H1 (cell line): ENCODE results near the gene MTMR4. TPM values are rescaled to one million over a fixed set of nuclear protein-coding genes. Genes with fewer than 3 reads are reported as not detected.

Experiments used
- CTCF ChIA-PET: fragments of 300-600 bp; sonication (Branson Sonifier 250); formaldehyde crosslinking; loops from one replicate; lab custom pipeline; 2021; ENCODE audit not compliant: partially characterized antibody; lab: Charles Lee
- POLR2A ChIA-PET: fragments of 300-600 bp; sonication (Branson Sonifier 250); formaldehyde crosslinking; loops from one replicate; lab custom pipeline; 2021; ENCODE audit warnings: inconsistent platforms; ENCODE audit not compliant: partially characterized antibody; lab: Charles Lee
- DNase-seq, 2 experiments: peaks; one replicate each; pipeline versions ENCODE4 v3.0.0 to v3.0.0-alpha.2; 2010 to 2022; ENCODE audit warnings: low spot score in 2 of 2, low read depth in 1 of 2, mixed read lengths in 1 of 2
- FAIRE-seq: peaks from 2 replicates; lab custom pipeline; 2011; peaks lifted over from hg19 to GRCh38; lab: Jason Lieb, UNC
- H2AFZ ChIP-seq: 2 replicates; pipeline ENCODE4 v1.8.1; 2012; ENCODE audit warnings: low read length, inconsistent platforms
- H2AK5ac ChIP-seq: 2 replicates; pipeline ENCODE4 v1.6.1; 2013; ENCODE audit warnings: low read depth, low read length
- H2BK120ac ChIP-seq: replicated peaks from 2 replicates; pipeline ENCODE3; 2013; ENCODE audit warnings: low read depth, low read length, inconsistent platforms
- H2BK12ac ChIP-seq: 2 replicates; pipeline ENCODE4 v1.6.1; 2013; ENCODE audit warnings: low read depth, low read length
- H2BK15ac ChIP-seq: 2 replicates; pipeline ENCODE4 v1.6.1; 2013; ENCODE audit warnings: low read length
- H2BK20ac ChIP-seq: 2 replicates; pipeline ENCODE4 v1.6.1; 2013; ENCODE audit warnings: low read length
- H2BK5ac ChIP-seq: 2 replicates; pipeline ENCODE4 v1.6.1; 2013; ENCODE audit warnings: low read depth, low read length
- H3K14ac ChIP-seq: 2 replicates; pipeline ENCODE4 v1.6.1; 2013; ENCODE audit warnings: inconsistent platforms; ENCODE audit not compliant: insufficient read length
- H3K18ac ChIP-seq: 2 replicates; pipeline ENCODE4 v1.6.1; 2013; ENCODE audit warnings: low read length; ENCODE audit errors: extremely low read depth
- H3K23ac ChIP-seq: 2 replicates; pipeline ENCODE4 v1.6.1; 2013; ENCODE audit warnings: inconsistent platforms; ENCODE audit not compliant: insufficient read length
- H3K23me2 ChIP-seq: 2 replicates; pipeline ENCODE4 v1.6.1; 2013; ENCODE audit warnings: low read depth, low read length
- H3K27ac ChIP-seq: 2 replicates; pipeline ENCODE4 v1.6.1; 2011; ENCODE audit warnings: low read depth, low read length, inconsistent platforms
- H3K27me3 ChIP-seq, 4 experiments: replicated peaks in 1 of 4; 1 replicate in 1 of 4; 2 replicates in 3 of 4; pipeline versions ENCODE4 v1.6.1 to v1.8.1; 2011 to 2013; ENCODE audit warnings: low read length in 3 of 4, mild to moderate bottlenecking in 3 of 4, inconsistent platforms in 2 of 4, mixed read lengths in 2 of 4, moderate library complexity in 1 of 4; ENCODE audit not compliant: control insufficient read depth in 3 of 4, insufficient read depth in 3 of 4; ENCODE audit errors: extremely low read depth in 1 of 4
- H3K36me3 ChIP-seq, 4 experiments: 2 replicates each; pipeline versions ENCODE4 v1.6.1 to v1.8.1; 2011 to 2013; ENCODE audit warnings: mild to moderate bottlenecking in 4 of 4, low read length in 3 of 4, moderate library complexity in 2 of 4, control low read depth in 1 of 4, inconsistent platforms in 1 of 4; ENCODE audit not compliant: insufficient read depth in 4 of 4, control insufficient read depth in 2 of 4
- H3K4ac ChIP-seq: replicated peaks from 2 replicates; pipeline ENCODE3; 2013; ENCODE audit warnings: low read length, low read depth, mixed read lengths, inconsistent platforms; ENCODE audit not compliant: insufficient read length
- H3K4me1 ChIP-seq, 4 experiments: replicated peaks in 1 of 4; 1 replicate in 1 of 4; 2 replicates in 3 of 4; pipeline versions ENCODE4 v1.6.1 to v1.8.1; 2011 to 2013; ENCODE audit warnings: low read length in 3 of 4, inconsistent platforms in 2 of 4, mixed read lengths in 1 of 4; ENCODE audit not compliant: insufficient read depth in 4 of 4, control insufficient read depth in 3 of 4
- H3K4me2 ChIP-seq, 2 experiments: 2 replicates each; pipeline versions ENCODE4 v1.6.1 to v1.8.1; 2011 to 2013; ENCODE audit warnings: low read depth in 2 of 2, low read length in 2 of 2, control low read depth in 1 of 2, inconsistent platforms in 1 of 2, mild to moderate bottlenecking in 1 of 2; ENCODE audit not compliant: insufficient read depth in 1 of 2
- H3K4me3 ChIP-seq, 4 experiments: fragments of 200-600, 300-600 bp in 1 of 4; sonication (generic), shearing (Covaris generic), sonication (Bioruptor Twin) in 1 of 4; 2 replicates each; pipeline versions ENCODE4 v1.5.1 to v1.8.1; 2011 to 2016; ENCODE audit warnings: low read length in 4 of 4, low read depth in 3 of 4, control low read depth in 2 of 4, inconsistent platforms in 2 of 4, mild to moderate bottlenecking in 2 of 4, mixed read lengths in 1 of 4, moderate library complexity in 1 of 4; ENCODE audit not compliant: insufficient read depth in 2 of 4; ENCODE audit errors: extremely low read depth in 1 of 4
- H3K56ac ChIP-seq: replicated peaks from 2 replicates; pipeline ENCODE3; 2013; ENCODE audit warnings: low read depth, mild to moderate bottlenecking, mixed read lengths, low read length, inconsistent platforms; ENCODE audit not compliant: insufficient read length
- H3K79me1 ChIP-seq: 2 replicates; pipeline ENCODE4 v1.6.1; 2013; ENCODE audit warnings: low read depth, low read length, control low read depth
- H3K79me2 ChIP-seq, 2 experiments: 2 replicates each; pipeline versions ENCODE4 v1.6.1 to v1.8.1; 2012 to 2013; ENCODE audit warnings: low read length in 2 of 2, mild to moderate bottlenecking in 2 of 2, inconsistent platforms in 1 of 2; ENCODE audit not compliant: insufficient read depth in 2 of 2, control insufficient read depth in 1 of 2
- H3K9ac ChIP-seq, 4 experiments: replicated peaks in 1 of 4; 1 replicate in 1 of 4; 2 replicates in 3 of 4; pipeline versions ENCODE4 v1.6.1 to v1.8.1; 2011 to 2013; ENCODE audit warnings: low read depth in 3 of 4, low read length in 3 of 4, control low read depth in 2 of 4, mild to moderate bottlenecking in 2 of 4, moderate library complexity in 2 of 4, inconsistent platforms in 1 of 4; ENCODE audit errors: extremely low read depth in 1 of 4
- H3K9me3 ChIP-seq, 2 experiments: 2 replicates each; pipeline versions ENCODE4 v1.6.1 to v1.8.1; 2012 to 2013; ENCODE audit warnings: mild to moderate bottlenecking in 2 of 2, moderate library complexity in 2 of 2, control low read depth in 1 of 2, inconsistent platforms in 1 of 2, low read depth in 1 of 2, low read length in 1 of 2, mixed read lengths in 1 of 2; ENCODE audit not compliant: insufficient read depth in 2 of 2
- H4K20me1 ChIP-seq, 2 experiments: replicated peaks in 1 of 2; 2 replicates each; pipeline versions ENCODE3 to v1.8.1; 2011 to 2013; ENCODE audit warnings: inconsistent platforms in 2 of 2, low read length in 2 of 2, mild to moderate bottlenecking in 1 of 2; ENCODE audit not compliant: insufficient read depth in 2 of 2, control insufficient read depth in 1 of 2
- H4K5ac ChIP-seq: 2 replicates; pipeline ENCODE4 v1.6.1; 2013; ENCODE audit warnings: low read length, low read depth, mixed read lengths, inconsistent platforms; ENCODE audit not compliant: insufficient read length
- H4K8ac ChIP-seq: 2 replicates; pipeline ENCODE4 v1.8.0; 2013; ENCODE audit warnings: mild to moderate bottlenecking, moderate library complexity, low read length, inconsistent platforms; ENCODE audit not compliant: insufficient read depth; ENCODE audit errors: extremely low read depth
- H4K91ac ChIP-seq: replicated peaks from 2 replicates; pipeline ENCODE3; 2013; ENCODE audit warnings: low read length, mixed read lengths, inconsistent platforms; ENCODE audit not compliant: insufficient read length
- ASH2L ChIP-seq: fragments of 200-600, 300-600 bp; sonication (generic); IDR thresholded peaks from one replicate; pipeline ENCODE4 v1.7.1; 2017; ENCODE audit warnings: low read length
- BACH1 ChIP-seq: IDR thresholded peaks from 2 replicates; pipeline ENCODE4 v1.6.1; 2012; ENCODE audit warnings: low read length, improper control_type of control experiment
- BRCA1 ChIP-seq: IDR thresholded peaks from 2 replicates; pipeline ENCODE4 v1.6.1; 2012; ENCODE audit warnings: low read depth, low read length, improper control_type of control experiment
- CBX5 ChIP-seq: fragments of 300-800, 300-1000 bp; sonication (generic); IDR thresholded peaks from 2 replicates; pipeline ENCODE4 v1.7.1; 2016; ENCODE audit warnings: antibody characterized with exemption, low read length, low read depth
- CBX8 ChIP-seq: fragments of 300-800, 300-1000 bp; sonication (generic); IDR thresholded peaks from 2 replicates; pipeline ENCODE4 v1.7.1; 2016; ENCODE audit warnings: low read depth, low read length, borderline replicate concordance
- HDAC6 ChIP-seq: IDR thresholded peaks from one replicate; pipeline ENCODE4 v1.7.1; 2012; ENCODE audit warnings: low read depth, mild to moderate bottlenecking, inconsistent platforms, low read length, moderate library complexity
- JUN ChIP-seq: IDR thresholded peaks from 2 replicates; pipeline ENCODE4 v1.6.1; 2011; ENCODE audit warnings: low read depth, mild to moderate bottlenecking, improper control_type of control experiment, low read length
- MAFK ChIP-seq: IDR thresholded peaks from 2 replicates; pipeline ENCODE4 v1.6.1; 2012; ENCODE audit warnings: low read depth, mild to moderate bottlenecking, improper control_type of control experiment, low read length
- PHF8 ChIP-seq: fragments of 200-600 bp; sonication (generic); conservative IDR thresholded peaks from 2 replicates; pipeline ENCODE4 v1.7.1; 2012; ENCODE audit warnings: low read depth, mild to moderate bottlenecking, inconsistent platforms, low read length, moderate library complexity
- RFX5 ChIP-seq: IDR thresholded peaks from 2 replicates; pipeline ENCODE4 v1.6.1; 2011; ENCODE audit warnings: low read depth, low read length, improper control_type of control experiment, borderline replicate concordance
- SAP30 ChIP-seq: fragments of 300-600 bp; sonication (generic); IDR thresholded peaks from 2 replicates; pipeline ENCODE4 v1.7.1; 2012; ENCODE audit warnings: low read length, moderate library complexity, mild to moderate bottlenecking, inconsistent platforms; ENCODE audit not compliant: insufficient read depth, insufficient replicate concordance
- SP2 ChIP-seq: IDR thresholded peaks from 2 replicates; pipeline ENCODE4 v1.6.1; 2012; ENCODE audit warnings: mild to moderate bottlenecking, low read length, inconsistent platforms
- SP4 ChIP-seq: IDR thresholded peaks from 2 replicates; pipeline ENCODE4 v1.6.1; 2012; ENCODE audit warnings: low read length, inconsistent platforms
- TAF1 ChIP-seq: IDR thresholded peaks from 2 replicates; pipeline ENCODE4 v1.6.1; 2011; ENCODE audit warnings: mild to moderate bottlenecking, low read depth, low read length
- WGBS, 2 experiments: shearing (Covaris generic) in 1 of 2; methylation state at CpG; one replicate each; pipeline versions ENCODE4 v1.1.6 to v1.1.7; 2013 to 2015; ENCODE audit warnings: low lambda C conversion rate in 2 of 2, mixed read lengths in 2 of 2, inconsistent platforms in 1 of 2, low coverage in 1 of 2, missing lambda C conversion rate in 1 of 2; ENCODE audit not compliant: insufficient replicate concordance in 2 of 2, insufficient coverage in 1 of 2, insufficient read length in 1 of 2; ENCODE audit errors: extremely low coverage in 1 of 2, missing lambda C conversion rate in 1 of 2; 5-methylcytosine and 5-hydroxymethylcytosine counted together
- polyA plus RNA-seq, 7 experiments: library from polyadenylated mRNA; depleted of rRNA in 3 of 7; stranded (reverse) in 5 of 7; unstranded in 2 of 7; fragments of >200 nt in 5 of 7; fragments of 200-250 nt in 2 of 7; gene quantifications; 1 replicate in 5 of 7; 2 replicates in 1 of 7; 4 replicates in 1 of 7; pipeline versions ENCODE4 v1.2.1 to v1.2.3, GENCODE V29; 2011 to 2013; ENCODE audit warnings: missing spikeins in 2 of 7, mixed read lengths in 2 of 7
- total RNA-seq: library from RNA; stranded (reverse); fragmentation: NEBNext Ultra II Directional; extraction: Animal tissue kit (Norgen Biotek cat#: 25700); gene quantifications from 2 replicates; pipeline ENCODE4 v1.2.1, GENCODE V29; 2021

Gene MTMR4
- total and polyA plus RNA-seq, 2 of the 8 experiments (the other 6 are each of a cell fraction or from before 2014, with no cell fraction given) = 15.9 to 39.2 TPM

- Histone ChIP-seq H3K4me2 (no peak overlapping the region), H3K36me3 (no peaks in the 10 kb centered on the region), H3K14ac (no peak overlapping the region), H4K20me1 (no peaks in the 10 kb centered on the region), H3K9me3 (no peaks in the 10 kb centered on the region), H2BK5ac (no peak overlapping the region), H2BK12ac (no peak overlapping the region), H2BK120ac (no peak overlapping the region), H3K9ac (no peak overlapping the region), H3K23ac (no peak overlapping the region), H4K8ac (no peak overlapping the region), H3K27ac (no peak overlapping the region), H2AK5ac (no peak overlapping the region), H4K91ac (no peak overlapping the region), H3K23me2 (no peaks in the 10 kb centered on the region), H4K5ac (no peak overlapping the region), H3K56ac (no peak overlapping the region), H3K4ac (no peak overlapping the region), H2BK20ac (no peak overlapping the region), H3K27me3 (no peaks in the 10 kb centered on the region), H2BK15ac (no peak overlapping the region), H3K79me2 (no peaks in the 10 kb centered on the region), H3K4me3 (no peak overlapping the region), H2AFZ (no peak overlapping the region), H3K79me1 (no peaks in the 10 kb centered on the region), H3K4me1 (peaks cover 2 to 8% (median 5%) of the 10 kb centered on the region in 4 experiments; a peak in 6 of 7 replicates), H3K18ac (no peak overlapping the region)
- TF ChIP-seq PHF8 = no peak
- TF ChIP-seq JUN = no peak
- no peak for TF ChIP-seq SP2
- TF ChIP-seq ASH2L = no peak
- no peak for TF ChIP-seq CBX8
- no peak for TF ChIP-seq MAFK
- TF ChIP-seq RFX5 = no peak
- no peak for TF ChIP-seq SP4
- no peak for TF ChIP-seq HDAC6
- no peak for TF ChIP-seq CBX5
- TF ChIP-seq BRCA1 = no peak
- TF ChIP-seq SAP30 = no peak
- TF ChIP-seq BACH1 = no peak
- no peak for TF ChIP-seq TAF1
- FAIRE-seq = no peak
- ChIA-PET POLR2A (interaction anchor here (1.0 kb wide), 1 partner anchor 13 kb away, joined by 3 read pairs; no protein-coding TSS in a partner anchor), CTCF (interaction anchor here (0.5 to 1.4 kb wide), 4 partner anchors 18 to 178 kb away, joined by 3 to 5 read pairs (median 4); no protein-coding TSS in a partner anchor)
- DNase-seq = no peak
- 86% methylated on average over 1 of the region's 1 CpG; no CpG with 5 or more reads in 1 of the 2 experiments for WGBS, 2 experiments
Observed at GRCh38 chr17:58560511-58560910, 46.1 kb upstream of the MTMR4 start.
